GM19099 (cell line): ENCODE data around the gene PTPRN2.

Experiments
- POLR2A ChIP-seq: IDR thresholded peaks from 3 replicates; pipeline ENCODE4 v1.6.1; 2011; ENCODE audit warnings: low read depth; ENCODE audit not compliant: insufficient read length; ENCODE audit errors: extremely low read depth

The PTPRN2 gene

GRCh38 chr7:157499121-157499834 is 1088.3 kb downstream of the PTPRN2 start:
- TF ChIP-seq POLR2A: no peak

- no peak for TF ChIP-seq POLR2A
Measured at GRCh38 chr7:157498657-157499056, 1089.0 kb downstream of the PTPRN2 start.

GRCh38 chr7:157497744-157498651 is 1089.6 kb downstream of the PTPRN2 start:
- TF ChIP-seq POLR2A: no peak

GRCh38 chr7:157497367-157497743 is 1090.3 kb downstream of the PTPRN2 start:
- TF ChIP-seq POLR2A: no peak

- no peak for TF ChIP-seq POLR2A
Measured at GRCh38 chr7:157496416-157497275, 1091.0 kb downstream of the PTPRN2 start.

- TF ChIP-seq POLR2A: no peak
Measured at GRCh38 chr7:157495594-157495993, 1092.0 kb downstream of the PTPRN2 start.

- TF ChIP-seq POLR2A: no peak
Measured at GRCh38 chr7:157495177-157495553, 1092.5 kb downstream of the PTPRN2 start.

GRCh38 chr7:157494506-157495176 is 1093.0 kb downstream of the PTPRN2 start:
- TF ChIP-seq POLR2A: no peak

GRCh38 chr7:157493776-157494175 is 1093.8 kb downstream of the PTPRN2 start:
- no peak for TF ChIP-seq POLR2A

GRCh38 chr7:157493017-157493416 is 1094.6 kb downstream of the PTPRN2 start:
- TF ChIP-seq POLR2A: no peak

GRCh38 chr7:157490465-157490912 is 1097.1 kb downstream of the PTPRN2 start:
- TF ChIP-seq POLR2A: no peak
